Stimulated activated naive CD4-positive, alpha-beta T cell treated with Interleukin-2 at 50 U/mL for 16 hours (primary cell): ENCODE results near the gene RPTOR.
"Not testable (repeated sequence)": the region's sequence is repeated elsewhere in the genome, so short reads cannot be mapped to it uniquely, and the experiment has no call there.

Experiments used
- DNase-seq: peaks from one replicate; lab custom pipeline; 2025; lab: John Stamatoyannopoulos, UW

Gene RPTOR

DNA sequence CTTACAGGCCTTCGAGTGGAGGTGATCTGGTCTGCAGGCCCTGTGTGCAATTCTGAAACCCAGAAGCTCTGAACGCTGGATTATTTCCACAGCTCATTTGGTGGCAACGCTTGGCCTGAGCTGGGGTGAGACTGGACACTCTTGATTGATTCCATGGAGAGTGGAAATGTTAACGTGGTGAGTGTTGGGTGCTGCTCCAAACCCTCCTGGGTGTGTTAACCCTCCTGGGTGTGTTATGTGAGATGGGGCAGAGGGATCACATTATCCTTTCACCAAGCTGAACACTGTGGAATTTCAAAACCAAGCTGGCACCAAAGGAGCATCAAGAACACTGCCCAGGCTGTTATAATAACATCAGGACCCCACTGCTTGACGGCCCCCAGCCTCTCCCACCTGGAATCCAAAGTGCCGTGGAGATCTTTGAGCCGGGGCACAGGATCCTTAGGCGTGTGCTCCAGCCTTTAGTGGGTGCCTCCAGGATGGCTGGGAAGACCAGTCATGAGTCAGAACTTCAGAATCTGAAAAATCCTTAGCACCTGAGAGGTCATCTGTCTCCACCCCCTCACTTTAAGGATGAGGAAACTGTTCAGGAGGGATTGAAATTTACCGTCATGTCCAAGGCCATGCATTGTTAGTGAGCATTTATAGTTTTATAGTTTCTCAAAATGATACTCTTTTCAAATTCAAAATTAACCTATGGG is 75.0 kb downstream of the RPTOR start:
- DNase-seq, result no peak

DNA sequence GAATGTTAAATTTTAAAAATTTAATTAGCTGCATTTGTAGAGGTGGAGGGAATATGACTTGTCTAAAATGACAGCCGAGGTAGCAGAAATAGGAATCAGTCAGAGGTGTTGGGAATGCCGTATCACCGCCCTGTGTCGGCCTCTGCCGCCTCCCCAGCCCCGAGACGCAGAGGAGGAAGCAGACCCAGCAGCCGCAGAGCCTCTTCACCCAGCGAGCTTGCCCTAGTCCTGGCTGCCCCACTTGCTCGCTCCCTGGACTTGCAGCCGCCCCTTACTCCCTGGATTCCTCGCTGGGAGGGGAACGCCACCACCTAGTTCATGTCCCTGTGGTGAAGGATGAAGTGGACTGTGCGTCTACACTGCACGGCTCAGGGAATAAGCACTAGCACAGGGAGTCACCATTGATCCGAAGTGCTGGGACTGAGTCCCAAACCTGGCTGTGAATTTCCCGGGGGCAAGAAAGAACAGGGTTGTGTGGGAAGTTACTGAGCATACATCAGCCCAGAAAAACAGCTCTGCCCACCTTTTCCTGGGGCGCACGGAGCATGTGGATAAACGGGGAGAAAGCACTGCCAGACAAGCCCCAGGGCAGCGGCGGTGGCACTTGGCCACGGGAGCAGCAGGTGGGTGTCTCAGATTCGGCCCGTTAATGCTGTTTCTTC is 76.8 kb downstream of the RPTOR start:
- no peak for DNase-seq

DNA sequence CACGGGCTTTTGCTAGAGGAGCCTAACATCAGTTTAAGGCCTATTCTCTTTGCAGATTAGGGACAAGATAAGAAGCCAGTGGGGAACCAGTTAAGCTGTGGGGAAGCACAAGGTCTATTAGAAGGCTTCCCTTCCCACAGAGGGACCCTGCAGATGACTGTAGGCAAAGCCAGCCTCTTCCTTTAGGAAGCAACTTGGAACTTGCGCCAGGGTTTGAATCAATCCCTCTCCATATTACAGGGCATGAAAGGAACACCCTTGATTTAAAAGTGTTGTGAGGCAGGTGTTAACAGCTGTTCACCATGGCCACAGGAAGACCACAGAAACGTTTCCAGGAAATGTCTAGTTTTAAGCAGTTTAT is 77.3 kb downstream of the RPTOR start:
- DNase-seq, result no peak

DNA sequence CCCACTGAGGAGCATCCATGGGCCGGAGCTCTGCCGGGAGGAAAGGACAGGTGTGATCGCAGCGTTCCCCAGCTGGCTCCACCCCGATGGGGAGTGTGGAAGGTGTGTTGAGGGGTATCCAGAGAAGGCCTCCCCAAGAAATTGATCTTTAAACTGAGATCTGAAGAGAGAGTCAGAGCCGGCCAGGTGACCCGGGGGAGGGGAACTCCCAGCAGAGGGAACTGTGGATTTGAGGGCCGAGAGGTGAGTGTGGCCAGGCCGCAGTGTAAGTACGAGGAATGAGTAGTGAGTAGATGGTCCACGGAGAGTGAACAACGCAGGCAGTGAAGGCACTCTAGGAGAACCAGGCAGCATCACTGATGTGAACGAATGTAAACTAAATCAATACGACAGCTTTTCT is 80.2 kb downstream of the RPTOR start:
- no peak for DNase-seq

DNA sequence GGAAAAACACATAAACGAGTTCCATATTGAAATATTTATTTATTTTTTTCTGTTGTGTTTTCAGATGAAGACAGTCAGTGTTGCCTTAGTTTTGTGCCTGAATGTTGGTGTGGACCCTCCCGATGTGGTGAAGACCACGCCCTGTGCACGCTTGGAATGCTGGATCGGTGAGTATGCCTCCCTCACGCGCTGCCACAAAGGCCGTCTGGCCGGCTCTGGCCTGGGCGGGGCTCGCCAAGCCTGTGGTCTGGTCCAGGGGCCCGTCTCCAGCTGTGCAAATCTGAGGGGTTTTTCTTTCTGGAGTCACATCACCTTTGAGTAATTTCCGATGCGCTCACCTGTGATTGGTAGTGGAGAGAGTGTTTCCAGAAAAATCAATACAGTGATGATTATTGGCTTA is 81.0 kb downstream of the RPTOR start:
- DNase-seq, result no peak

DNA sequence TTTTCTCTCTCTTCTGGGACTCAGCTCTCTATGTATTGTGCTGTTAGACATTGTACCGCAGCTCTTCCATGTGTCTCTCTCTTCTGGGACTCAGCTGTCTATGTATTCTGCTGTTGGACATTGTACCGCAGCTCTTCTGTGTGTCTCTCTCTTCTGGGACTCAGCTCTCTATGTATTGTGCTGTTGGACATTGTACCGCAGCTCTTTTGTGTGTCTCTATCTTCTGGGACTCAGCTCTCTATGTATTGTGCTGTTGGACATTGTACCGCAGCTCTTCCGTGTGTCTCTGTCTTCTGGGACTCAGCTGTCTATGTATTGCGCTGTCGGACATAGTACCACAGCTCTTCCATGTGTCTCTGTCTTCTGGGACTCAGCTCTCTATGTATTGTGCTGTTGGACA is 84.2 kb downstream of the RPTOR start:
- DNase-seq, result not testable (repeated sequence)

DNA sequence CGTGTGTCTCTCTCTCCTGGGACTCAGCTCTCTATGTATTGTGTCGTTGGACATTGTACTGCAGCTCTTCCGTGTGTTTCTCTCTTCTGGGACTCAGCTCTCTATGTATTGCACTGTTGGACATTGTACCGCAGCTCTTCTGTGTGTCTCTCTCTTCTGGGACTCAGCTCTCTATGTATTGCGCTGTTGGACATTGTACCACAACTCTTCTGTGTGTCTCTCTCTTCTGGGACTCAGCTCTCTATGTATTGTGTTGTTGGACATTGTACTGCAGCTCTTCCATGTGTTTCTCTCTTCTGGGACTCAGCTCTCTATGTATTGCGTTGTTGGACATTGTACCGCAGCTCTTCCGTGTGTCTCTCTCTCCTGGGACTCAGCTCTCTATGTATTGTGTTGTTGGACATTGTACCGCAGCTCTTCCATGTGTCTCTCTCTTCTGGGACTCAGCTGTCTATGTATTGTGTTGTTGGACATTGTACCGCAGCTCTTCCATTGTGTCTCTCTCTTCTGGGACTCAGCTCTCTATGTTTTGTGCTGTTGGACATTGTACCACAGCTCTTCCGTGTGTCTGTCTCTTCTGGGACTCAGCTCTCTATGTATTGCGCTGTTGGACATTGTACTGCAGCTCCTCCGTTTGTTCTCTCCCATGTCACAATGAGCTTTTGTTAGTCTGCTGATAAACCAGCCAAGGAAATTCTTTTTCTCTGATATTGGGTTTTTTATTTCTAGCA is 84.8 kb downstream of the RPTOR start:
- no peak for DNase-seq

DNA sequence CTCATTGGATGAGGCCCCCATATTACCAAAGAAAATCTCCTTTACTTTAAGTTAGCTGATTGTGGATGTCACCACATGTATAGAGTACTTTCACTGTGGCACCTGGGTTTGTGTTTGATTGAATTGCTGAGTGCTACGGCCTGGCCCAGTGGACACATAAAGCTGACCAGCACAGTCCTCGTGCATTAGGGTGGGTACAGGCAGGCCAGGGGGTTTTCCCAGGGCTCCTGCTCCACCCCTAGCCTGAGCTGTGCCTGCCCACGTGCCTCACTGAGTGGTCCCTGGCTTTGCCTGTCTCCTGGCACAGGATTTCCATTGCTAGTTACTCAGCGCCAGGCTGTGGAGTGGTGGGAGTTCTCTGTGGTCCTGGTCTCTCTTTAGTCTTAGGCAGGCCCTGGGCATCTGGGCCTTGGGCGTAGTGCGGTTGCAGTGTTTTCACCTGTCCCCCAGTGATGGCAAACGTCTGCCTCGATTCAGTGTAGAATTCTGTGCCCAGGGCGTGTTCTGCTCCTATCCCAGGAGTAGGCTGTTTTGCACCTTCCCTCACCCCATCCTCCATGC is 86.0 kb downstream of the RPTOR start:
- DNase-seq, result no peak

DNA sequence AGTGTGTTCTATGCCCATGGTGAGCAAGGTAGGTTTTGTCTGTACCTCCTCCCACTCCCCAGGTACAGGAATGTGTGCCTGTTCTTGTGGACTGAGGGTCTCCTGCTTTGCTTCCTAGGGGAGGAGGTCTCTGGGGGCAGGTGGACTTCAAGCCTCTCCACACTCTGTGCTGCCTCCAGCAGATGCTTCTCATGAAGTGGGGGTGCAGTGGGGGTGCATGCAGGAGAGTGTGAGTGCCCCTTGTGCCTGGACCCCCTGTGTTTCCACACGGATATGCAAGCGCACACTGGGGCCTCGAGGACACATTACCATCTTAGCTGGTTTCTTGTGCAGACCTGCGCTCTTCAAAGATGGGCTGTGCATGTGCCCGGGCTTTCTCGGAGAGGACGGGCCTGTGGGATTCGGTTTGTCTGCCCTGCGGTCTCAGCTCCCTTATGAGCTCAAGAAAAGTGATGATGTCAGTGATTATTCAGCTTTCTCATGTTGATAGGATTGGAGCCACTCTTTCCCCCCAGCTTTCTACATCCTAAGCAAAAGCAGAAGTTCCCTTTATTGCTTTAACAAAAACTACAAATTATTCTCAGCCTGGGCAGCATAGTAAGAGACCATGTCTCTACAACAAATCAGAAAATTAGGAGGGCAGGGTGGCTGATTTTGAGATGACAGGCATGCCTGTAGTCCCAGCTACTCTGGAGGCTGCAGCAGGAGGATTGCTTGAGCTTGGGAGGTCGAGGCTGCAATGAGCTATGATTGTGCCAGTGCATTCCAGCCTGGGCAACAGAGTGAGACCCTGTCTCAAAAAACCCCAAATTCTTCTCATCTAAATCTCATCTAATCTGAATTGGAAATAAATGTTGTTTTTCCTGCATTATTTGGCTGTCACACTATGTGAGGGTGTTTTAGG is 86.8 kb downstream of the RPTOR start:
- no peak for DNase-seq

DNA sequence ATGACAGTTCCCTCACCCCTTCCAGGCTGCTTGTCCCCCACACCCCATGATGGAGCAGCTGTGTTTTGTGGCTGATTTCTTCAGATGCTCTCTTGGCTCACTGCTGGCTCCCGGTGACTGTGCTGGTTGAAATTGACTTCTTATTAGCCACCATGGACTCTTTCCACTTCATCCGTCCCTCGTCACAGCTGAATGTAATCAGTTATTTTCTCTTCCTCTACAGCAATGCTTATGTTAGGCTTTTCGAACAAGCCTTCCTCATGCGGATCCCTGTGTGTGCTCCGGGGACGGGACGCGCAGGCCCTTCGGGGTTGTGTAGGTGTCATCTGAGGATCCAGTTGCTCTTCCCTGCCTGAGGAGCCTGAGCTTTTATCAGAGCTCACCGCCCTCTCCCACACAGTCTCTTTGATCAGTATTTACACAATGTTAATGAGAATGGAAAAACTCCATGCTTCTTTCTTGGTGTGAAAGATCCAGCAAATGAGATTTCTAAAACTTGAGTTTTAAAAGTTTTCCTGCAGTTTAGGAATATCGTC is 87.5 kb downstream of the RPTOR start:
- no peak for DNase-seq

DNA sequence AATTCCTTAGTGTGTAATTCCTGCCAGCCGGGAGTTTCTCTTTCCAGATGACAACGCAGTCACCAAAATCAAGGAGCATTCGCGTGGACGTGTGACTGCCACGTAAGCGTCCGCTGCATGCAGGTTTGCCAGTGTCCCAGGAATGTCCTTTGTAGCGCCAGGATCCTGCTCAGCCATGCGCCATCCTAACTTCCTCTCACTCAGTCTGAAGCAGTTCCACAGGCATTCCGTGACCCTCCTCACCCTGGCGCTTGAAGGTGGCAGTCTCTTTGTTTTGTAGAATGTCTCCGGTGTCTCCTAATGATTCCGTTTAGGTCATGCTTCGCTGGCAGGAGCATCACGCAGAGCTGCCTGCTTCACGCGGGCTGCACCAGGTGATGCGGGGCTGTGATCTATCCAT is 88.6 kb downstream of the RPTOR start:
- DNase-seq, result no peak

DNA sequence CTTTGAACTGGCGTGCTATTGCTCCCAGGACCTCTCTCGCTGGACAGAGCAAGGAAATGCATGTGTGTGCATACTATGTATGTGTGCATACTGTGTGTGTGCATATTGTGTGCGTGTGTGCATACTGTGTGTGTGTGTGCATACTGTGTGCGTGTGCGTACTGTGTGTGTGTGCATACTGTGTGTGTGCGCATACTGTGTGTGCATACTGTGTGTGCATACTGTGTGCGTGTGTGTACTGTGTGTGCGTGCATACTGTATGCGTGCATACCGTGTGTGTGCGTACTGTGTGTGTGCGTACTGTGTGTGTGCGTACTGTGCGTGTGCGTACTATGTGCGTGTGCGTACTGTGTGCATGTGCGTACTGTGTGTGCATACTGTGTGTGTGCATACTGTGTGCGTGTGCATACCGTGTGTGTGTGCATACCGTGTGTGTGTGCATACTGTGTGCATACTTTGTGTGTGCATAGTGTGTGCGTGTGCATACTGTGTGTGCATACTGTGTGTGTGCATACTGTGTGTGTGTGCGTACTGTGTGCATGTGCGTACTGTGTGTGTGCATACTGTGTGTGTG is 89.4 kb downstream of the RPTOR start:
- DNase-seq, result no peak

DNA sequence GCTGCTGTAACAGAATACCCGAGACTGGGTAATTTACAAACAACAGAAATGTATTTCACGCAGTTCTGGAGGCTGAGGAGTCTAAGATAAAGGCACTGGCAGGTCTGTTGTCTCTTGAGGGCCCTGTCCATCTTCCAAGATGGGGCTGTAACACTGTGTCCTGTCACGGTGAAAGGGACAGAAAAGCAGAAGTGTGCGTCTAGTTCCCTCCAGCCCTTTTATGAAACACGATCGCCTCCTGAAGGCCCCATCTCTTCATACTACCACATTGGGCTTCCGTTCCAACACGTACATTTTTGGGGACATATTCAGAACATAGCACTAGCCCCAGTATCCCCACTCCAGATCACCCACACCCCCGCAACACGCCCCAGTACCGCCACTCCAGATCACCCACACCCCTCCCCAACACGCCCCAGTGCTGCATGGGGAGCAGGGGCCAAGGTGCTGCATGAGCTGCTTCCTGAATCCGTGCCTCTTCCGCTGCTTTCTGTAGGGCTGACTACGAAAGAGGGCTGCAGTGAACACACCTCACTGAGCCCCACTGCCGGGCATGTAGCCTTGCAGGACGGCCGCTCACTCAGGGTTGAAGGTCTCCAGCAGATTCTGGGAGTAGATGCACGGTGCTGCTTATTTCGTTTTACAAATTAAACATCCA is 91.9 kb downstream of the RPTOR start:
- DNase-seq, result no peak

DNA sequence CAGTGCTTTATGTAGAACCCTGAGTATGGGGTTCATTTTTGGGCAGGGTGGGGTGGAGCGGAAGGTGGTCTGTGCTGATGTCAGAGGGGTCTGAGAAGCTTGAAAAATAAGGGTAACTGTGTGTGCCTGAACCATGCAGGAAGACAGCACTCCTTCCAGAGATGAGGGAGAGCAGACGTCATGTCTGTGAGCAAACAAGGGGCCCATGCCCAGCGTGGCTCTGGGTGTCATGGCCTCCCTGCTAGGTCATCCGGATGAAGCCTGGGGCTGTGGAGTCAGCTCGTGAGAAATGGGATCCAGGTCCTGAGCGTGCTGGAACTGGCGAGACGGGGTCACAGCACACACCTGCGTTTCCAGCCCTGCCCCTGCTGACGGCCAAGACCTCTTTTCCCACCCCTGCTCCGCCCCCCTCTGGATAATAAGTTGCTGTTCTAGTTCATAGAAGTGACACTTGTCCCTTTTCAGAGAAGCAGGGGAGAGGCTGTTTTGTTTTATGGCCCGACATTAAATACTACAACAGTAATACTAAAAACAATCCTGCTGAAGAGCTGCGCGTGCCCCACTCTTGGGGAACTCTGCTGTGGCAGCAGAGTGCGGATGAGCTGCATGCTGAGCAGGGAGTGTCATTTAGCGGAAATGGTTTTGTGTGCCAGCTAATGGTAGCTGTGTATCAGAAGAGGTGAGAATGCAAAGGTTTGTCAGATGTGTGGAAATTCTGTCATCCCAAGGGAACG is 92.6 kb downstream of the RPTOR start:
- DNase-seq, result no peak

DNA sequence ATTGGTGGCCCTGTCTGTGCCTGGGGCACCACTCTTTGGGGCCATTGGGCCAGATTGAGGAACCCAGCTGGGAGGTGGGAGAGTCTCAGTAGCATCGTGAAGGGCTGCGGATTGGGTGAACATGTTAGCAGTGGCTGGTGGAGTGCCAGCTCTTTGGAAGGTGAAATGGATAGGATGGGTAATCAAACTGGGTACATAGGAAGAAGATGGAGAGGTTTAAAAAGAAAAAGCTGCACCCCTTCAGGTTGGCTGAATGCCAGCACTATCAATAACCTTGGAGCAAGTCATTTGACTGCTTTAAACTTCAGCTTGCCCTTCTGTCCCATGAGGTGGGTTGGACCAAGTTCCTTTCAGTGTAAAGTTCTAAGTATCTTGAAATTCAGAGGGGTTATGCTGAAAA is 95.0 kb downstream of the RPTOR start:
- DNase-seq, result no peak

DNA sequence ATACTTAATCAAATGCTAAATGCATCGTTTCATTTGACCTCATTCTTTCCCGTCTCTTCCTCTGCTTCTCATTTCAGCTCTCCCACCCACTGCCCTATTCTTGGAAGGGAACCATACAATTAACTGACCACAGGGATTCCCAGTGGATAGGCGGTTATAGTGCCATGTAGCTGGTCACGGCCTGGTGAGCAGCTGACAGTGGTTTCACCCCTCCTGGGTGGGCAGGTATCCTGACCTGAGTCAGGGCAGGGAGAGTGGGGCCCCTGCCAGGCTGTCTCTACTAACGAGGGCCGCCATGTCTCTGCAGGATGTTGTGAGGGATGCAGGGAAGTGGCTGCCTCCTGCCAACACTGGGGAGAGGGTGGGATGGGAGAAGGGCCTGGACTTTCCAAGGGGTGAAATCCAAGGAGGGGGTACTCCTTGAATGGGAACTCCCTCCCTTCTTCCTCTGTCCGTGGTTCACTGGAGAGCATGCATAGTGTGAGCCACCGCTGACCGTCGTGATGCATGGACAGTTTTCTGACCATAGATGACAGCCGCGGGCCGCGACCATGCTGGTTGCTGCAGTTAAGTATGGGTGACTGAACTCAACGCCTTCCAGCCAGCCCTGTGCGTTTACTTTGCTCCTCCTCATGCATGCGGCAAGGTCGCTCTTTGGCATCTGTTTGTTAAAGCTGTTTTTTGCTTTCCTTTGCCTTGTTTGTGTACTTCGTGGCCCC is 95.9 kb downstream of the RPTOR start:
- no peak for DNase-seq

DNA sequence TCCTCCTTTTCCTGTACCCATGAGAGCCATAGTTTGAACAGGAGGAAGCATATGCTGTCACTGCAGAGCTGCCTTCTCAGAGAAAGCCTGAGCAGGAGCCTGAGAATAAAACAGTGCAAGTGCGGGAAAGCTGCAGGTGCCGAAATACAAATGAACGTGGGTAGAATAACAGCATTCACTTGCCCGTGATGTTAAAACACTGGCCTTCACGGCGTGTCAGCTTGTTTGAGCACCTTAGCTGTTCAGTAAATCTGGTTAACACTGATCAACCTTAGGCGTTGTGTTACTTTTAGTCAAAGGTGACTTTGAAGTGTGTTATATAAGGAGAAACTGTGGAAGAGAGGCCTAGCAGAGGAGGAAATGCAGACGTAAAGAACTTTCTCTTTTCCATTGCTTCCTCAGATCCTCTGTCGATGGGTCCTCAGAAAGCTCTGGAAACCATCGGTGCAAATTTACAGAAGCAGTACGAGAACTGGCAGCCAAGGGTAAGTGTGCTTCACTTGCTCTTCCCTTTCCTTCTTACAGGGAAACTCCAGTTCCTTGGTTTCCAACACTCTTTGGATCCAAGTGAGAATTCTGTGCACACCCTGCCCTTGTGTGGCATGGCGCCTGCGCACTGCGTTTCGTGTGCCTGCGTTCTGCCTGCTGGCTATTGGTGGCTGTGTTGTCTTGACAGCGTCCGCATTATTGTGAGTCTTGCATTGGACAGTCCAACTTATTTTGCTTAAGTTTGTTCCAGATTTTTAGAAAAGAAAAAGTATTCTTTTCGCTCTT is 98.9 kb downstream of the RPTOR start:
- no peak for DNase-seq

DNA sequence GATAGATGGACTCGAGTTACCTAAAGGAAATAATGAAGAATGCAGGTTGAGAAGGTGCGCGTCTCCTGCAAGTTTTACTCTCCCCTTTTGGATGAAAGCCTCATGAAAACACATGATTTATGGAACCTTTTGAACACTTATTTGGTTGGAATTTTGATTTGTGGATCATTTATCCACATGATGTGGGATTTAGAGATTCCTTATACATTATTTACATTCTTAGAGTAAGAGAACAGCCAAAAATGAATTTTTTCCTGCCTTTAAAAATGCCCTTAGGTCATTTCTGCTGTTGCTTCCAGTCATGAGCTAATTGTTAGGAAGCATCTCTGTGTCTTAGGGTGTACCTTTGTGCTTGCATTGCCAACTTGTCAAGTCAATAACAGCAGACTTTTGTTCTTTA is 99.9 kb downstream of the RPTOR start:
- DNase-seq, result no peak
